NCI-H2081 treated with DMSO at 0.1 percent for 48 hours (cell line): ENCODE measurements around the gene GRIN2C.
A peak's percentile ranks its signal among the peaks of the same experiment; 100 is the strongest.

Experiments
- DNase-seq: peaks from one replicate; lab custom pipeline; 2025; lab: John Stamatoyannopoulos, UW

The GRIN2C gene

GRCh38 chr17:74821655-74822334 is 37.9 kb downstream of the GRIN2C start:
- DNase-seq: no peak

GRCh38 chr17:74819801-74820436 is 39.8 kb downstream of the GRIN2C start:
- DNase-seq: no peak

GRCh38 chr17:74818291-74818938 is 41.3 kb downstream of the GRIN2C start:
- DNase-seq: no peak

GRCh38 chr17:74816905-74817620 is 42.6 kb downstream of the GRIN2C start:
- no peak for DNase-seq

GRCh38 chr17:74815550-74816370 is 43.9 kb downstream of the GRIN2C start:
- no peak for DNase-seq

- no peak for DNase-seq
These were observed 44.6 kb downstream of the GRIN2C start for GRCh38 chr17:74815067-74815466.

GRCh38 chr17:74814453-74814852 is 45.2 kb downstream of the GRIN2C start:
- no peak for DNase-seq

- no peak for DNase-seq
These were observed 47.3 kb downstream of the GRIN2C start for GRCh38 chr17:74812109-74813009.

GRCh38 chr17:74810699-74811485 is 48.8 kb downstream of the GRIN2C start:
- DNase-seq: no peak

- DNase-seq: no peak
These were observed 50.8 kb downstream of the GRIN2C start for GRCh38 chr17:74808714-74809430.

- DNase-seq: peak; percentile 35
These were observed 51.8 kb downstream of the GRIN2C start for GRCh38 chr17:74807925-74808324.

GRCh38 chr17:74807441-74807840 is 52.2 kb downstream of the GRIN2C start:
- no peak for DNase-seq

GRCh38 chr17:74806334-74806733 is 53.4 kb downstream of the GRIN2C start:
- no peak for DNase-seq

GRCh38 chr17:74805591-74805991 is 54.1 kb downstream of the GRIN2C start:
- no peak for DNase-seq

- DNase-seq: no peak
These were observed 55.0 kb downstream of the GRIN2C start for GRCh38 chr17:74804683-74805082.

GRCh38 chr17:74803971-74804370 is 55.7 kb downstream of the GRIN2C start:
- DNase-seq: no peak

GRCh38 chr17:74803388-74803930 is 56.2 kb downstream of the GRIN2C start:
- DNase-seq: no peak

- no peak for DNase-seq
These were observed 57.8 kb downstream of the GRIN2C start for GRCh38 chr17:74801896-74802295.

- no peak for DNase-seq
These were observed 59.2 kb downstream of the GRIN2C start for GRCh38 chr17:74800531-74800930.
